SK-N-SH (cell line): ENCODE results near the gene LGALS3.

Experiments used
- CHD2 ChIP-seq: fragments of 150-350 bp; IDR thresholded peaks from 2 replicates; pipeline ENCODE4 v1.6.1; 2018; ENCODE audit warnings: low read length; ENCODE audit not compliant: partially characterized antibody
- CTCF ChIP-seq: fragments of 200-600 bp; sonication (generic); IDR thresholded peaks from 2 replicates; pipeline ENCODE4 v1.6.1; 2017; ENCODE audit warnings: antibody characterized with exemption, mild to moderate bottlenecking, moderate library complexity
- EZH2phosphoT487 ChIP-seq: fragments of 200-600 bp; sonication (generic); IDR thresholded peaks from 2 replicates; pipeline ENCODE4 v1.6.1; 2017; ENCODE audit warnings: low read depth, mixed run types, mild to moderate bottlenecking, antibody characterized with exemption, moderate library complexity, borderline replicate concordance
- FOSL2 ChIP-seq: IDR thresholded peaks from 2 replicates; pipeline ENCODE4 v1.4.0; 2012; ENCODE audit warnings: low read depth, mild to moderate bottlenecking, moderate library complexity, borderline replicate concordance
- GATA2 ChIP-seq: sonication (generic); formaldehyde crosslinking; IDR thresholded peaks from 2 replicates; pipeline ENCODE4 v1.5.0; 2020; ENCODE audit warnings: mild to moderate bottlenecking, missing genetic modification reagents
- POLR2AphosphoS5 ChIP-seq: IDR thresholded peaks from 2 replicates; pipeline ENCODE4 v1.6.1; 2012; ENCODE audit warnings: low read depth, low read length
- RAD21 ChIP-seq: IDR thresholded peaks from 2 replicates; pipeline ENCODE4 v1.6.1; 2012; ENCODE audit warnings: mild to moderate bottlenecking, low read length
- REST ChIP-seq: IDR thresholded peaks from 2 replicates; pipeline ENCODE4 v1.6.1; 2012; ENCODE audit warnings: mild to moderate bottlenecking, low read depth, low read length, moderate library complexity
- ZBTB33 ChIP-seq: IDR thresholded peaks from 2 replicates; pipeline ENCODE4 v1.4.0; 2012; ENCODE audit warnings: low read depth, borderline replicate concordance
- TF ChIP-seq, protein P1 (sequence below): fragments of 150-350 bp; IDR thresholded peaks from 2 replicates; pipeline ENCODE4 v1.6.1; 2017; ENCODE audit warnings: antibody characterized with exemption, low read length, low read depth, borderline replicate concordance

- TF ChIP-seq RAD21: no peak
- no peak for TF ChIP-seq FOSL2
- no peak for TF ChIP-seq ZBTB33
- TF ChIP-seq CTCF: no peak
- TF ChIP-seq, protein P1, sequence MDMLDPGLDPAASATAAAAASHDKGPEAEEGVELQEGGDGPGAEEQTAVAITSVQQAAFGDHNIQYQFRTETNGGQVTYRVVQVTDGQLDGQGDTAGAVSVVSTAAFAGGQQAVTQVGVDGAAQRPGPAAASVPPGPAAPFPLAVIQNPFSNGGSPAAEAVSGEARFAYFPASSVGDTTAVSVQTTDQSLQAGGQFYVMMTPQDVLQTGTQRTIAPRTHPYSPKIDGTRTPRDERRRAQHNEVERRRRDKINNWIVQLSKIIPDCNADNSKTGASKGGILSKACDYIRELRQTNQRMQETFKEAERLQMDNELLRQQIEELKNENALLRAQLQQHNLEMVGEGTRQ: no peak
- TF ChIP-seq EZH2phosphoT487: no peak
- TF ChIP-seq REST: no peak
- no peak for TF ChIP-seq POLR2AphosphoS5
- no peak for TF ChIP-seq CHD2
- no peak for TF ChIP-seq GATA2 (CRISPR knock-in tag)
Observed at GRCh38 chr14:55123852-55124639, 5.0 kb upstream of the LGALS3 start.
